Testis (tissue), 2 donors: ENCODE measurements around the gene ECHS1.

Source experiments
- CTCF ChIP-seq, 3 experiments: fragments of 450-650 bp in 2 of 3; fragments of 200-600 bp in 1 of 3; sonication (generic) in 1 of 3; IDR thresholded peaks; one replicate each; pipeline ENCODE4 v1.5.1; 2016 to 2019; ENCODE audit warnings: antibody characterized with exemption in 3 of 3, mild to moderate bottlenecking in 2 of 3, moderate library complexity in 1 of 3
- POLR2A ChIP-seq: fragments of 450-650 bp; IDR thresholded peaks from one replicate; pipeline ENCODE4 v1.6.1; 2017; ENCODE audit warnings: antibody characterized with exemption, mild to moderate bottlenecking, moderate library complexity

GRCh38 chr10:133420028-133420427 lies 46.9 kb upstream of the ECHS1 start:
- TF ChIP-seq POLR2A: no peak
- no peak for TF ChIP-seq CTCF (IDR thresholded peaks at IDR 0.05)
